Measurements from ENCODE around the gene LMF1. TPM values are rescaled to one million over a fixed set of nuclear protein-coding genes. Genes with fewer than 3 reads are reported as not detected.

Gene LMF1
- polyA plus RNA-seq, 1 experiment: 28.9 TPM

DNA sequence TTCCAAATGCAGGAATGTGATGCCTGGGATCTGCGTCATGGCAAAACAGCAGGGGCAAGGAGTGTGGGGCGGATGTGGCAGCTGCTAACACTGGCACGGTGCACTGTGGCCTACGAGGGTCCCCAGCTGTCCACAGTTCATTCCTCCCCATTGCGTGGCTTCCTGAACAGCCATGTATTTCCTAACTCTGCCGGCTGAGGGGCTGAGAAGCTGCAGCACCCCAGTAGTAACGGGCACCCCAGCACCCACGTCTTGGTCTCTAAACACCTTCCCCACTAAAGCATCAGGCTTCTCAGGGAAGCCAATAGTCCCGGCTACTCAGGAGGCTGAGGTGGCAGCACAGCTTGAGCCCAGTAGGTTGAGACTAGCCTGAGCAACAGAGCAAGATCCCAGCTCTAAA is 47.6 kb downstream of the LMF1 start:
- TF ChIP-seq, protein P1, sequence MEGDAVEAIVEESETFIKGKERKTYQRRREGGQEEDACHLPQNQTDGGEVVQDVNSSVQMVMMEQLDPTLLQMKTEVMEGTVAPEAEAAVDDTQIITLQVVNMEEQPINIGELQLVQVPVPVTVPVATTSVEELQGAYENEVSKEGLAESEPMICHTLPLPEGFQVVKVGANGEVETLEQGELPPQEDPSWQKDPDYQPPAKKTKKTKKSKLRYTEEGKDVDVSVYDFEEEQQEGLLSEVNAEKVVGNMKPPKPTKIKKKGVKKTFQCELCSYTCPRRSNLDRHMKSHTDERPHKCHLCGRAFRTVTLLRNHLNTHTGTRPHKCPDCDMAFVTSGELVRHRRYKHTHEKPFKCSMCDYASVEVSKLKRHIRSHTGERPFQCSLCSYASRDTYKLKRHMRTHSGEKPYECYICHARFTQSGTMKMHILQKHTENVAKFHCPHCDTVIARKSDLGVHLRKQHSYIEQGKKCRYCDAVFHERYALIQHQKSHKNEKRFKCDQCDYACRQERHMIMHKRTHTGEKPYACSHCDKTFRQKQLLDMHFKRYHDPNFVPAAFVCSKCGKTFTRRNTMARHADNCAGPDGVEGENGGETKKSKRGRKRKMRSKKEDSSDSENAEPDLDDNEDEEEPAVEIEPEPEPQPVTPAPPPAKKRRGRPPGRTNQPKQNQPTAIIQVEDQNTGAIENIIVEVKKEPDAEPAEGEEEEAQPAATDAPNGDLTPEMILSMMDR (IDR thresholded peaks at IDR 0.05; ENCODE audit: insufficient read depth, low read depth, low read length): no peak
- CTCF ChIA-PET: no interaction called here
- DNase-seq (ENCODE audit: low read depth): no peak
- H3K4me3 ChIP-seq (ENCODE audit: low read depth, low read length): no peak overlapping the region
- peaks cover 4% of the 10 kb centered on the region for H3K36me3 ChIP-seq (ENCODE audit: control insufficient read depth, insufficient read depth, low read length)
- POLR2A ChIA-PET: no interaction called here
- no peaks in the 10 kb centered on the region for H3K27me3 ChIP-seq (ENCODE audit: control insufficient read depth, insufficient read depth, low read length)

DNA sequence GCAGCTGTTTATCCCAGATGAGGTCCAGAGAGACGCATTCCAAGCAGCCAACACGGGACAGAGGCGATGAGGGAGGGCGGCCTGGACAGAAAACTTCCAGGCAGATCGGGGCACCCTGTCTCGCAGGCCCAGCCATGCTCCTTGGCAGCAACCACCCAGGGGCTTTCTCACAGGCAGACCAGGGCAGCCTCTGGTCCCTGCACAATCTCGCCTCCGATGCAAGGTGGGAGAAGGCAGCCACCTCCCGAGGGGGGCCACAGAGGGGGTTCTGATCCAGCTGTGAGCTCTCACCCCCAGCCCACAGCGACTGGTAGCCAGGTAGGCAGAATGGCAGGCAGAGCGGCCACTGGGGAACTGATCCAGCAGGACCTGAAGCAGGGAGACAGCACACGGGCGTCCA is 48.7 kb downstream of the LMF1 start:
- H3K4me3 ChIP-seq (ENCODE audit: low read depth, low read length): no peak overlapping the region
- CTCF ChIA-PET: interaction anchor here (1.3 kb wide), 1 partner anchor 132 kb away, joined by 3 read pairs; no protein-coding TSS in a partner anchor
- POLR2A ChIA-PET: no interaction called here
- H3K36me3 ChIP-seq (ENCODE audit: control insufficient read depth, insufficient read depth, low read length): peaks cover 4% of the 10 kb centered on the region
- TF ChIP-seq, protein P1 (IDR thresholded peaks at IDR 0.05; ENCODE audit: insufficient read depth, low read depth, low read length): no peak
- no peak for DNase-seq (ENCODE audit: low read depth)
- H3K27me3 ChIP-seq (ENCODE audit: control insufficient read depth, insufficient read depth, low read length): no peaks in the 10 kb centered on the region

- H3K27me3 ChIP-seq (ENCODE audit: control insufficient read depth, insufficient read depth, low read length): no peaks in the 10 kb centered on the region
- TF ChIP-seq, protein P1 (IDR thresholded peaks at IDR 0.05; ENCODE audit: insufficient read depth, low read depth, low read length): no peak
- ChIA-PET CTCF (interaction anchor here (0.7 to 1.3 kb wide), 2 partner anchors 25 to 133 kb away, joined by 3 read pairs; no protein-coding TSS in a partner anchor), POLR2A (interaction anchor here (0.7 kb wide), 1 partner anchor 43 kb away, joined by 3 read pairs; no protein-coding TSS in a partner anchor)
- H3K4me3 ChIP-seq (ENCODE audit: low read depth, low read length): 0 out of 2 replicates have a peak overlapping the region, but pooled peaks have one; percentile 4
- DNase-seq (ENCODE audit: low read depth): no peak
- peaks cover 5% of the 10 kb centered on the region for H3K36me3 ChIP-seq (ENCODE audit: control insufficient read depth, insufficient read depth, low read length)
Measured at GRCh38 chr16:921321-921905, 49.4 kb downstream of the LMF1 start.

- ChIA-PET POLR2A (interaction anchor here (0.6 to 0.7 kb wide), 2 partner anchors 44 to 61 kb away, joined by 3 read pairs; partner anchors contain the start of gene SOX8), CTCF (interaction anchor here (0.7 kb wide), 1 partner anchor 24 kb away, joined by 3 read pairs; no protein-coding TSS in a partner anchor)
- H3K27me3 ChIP-seq (ENCODE audit: control insufficient read depth, insufficient read depth, low read length): no peaks in the 10 kb centered on the region
- TF ChIP-seq, protein P1 (IDR thresholded peaks at IDR 0.05; ENCODE audit: insufficient read depth, low read depth, low read length): no peak
- H3K36me3 ChIP-seq (ENCODE audit: control insufficient read depth, insufficient read depth, low read length): peaks cover 5% of the 10 kb centered on the region
- no peak overlapping the region for H3K4me3 ChIP-seq (ENCODE audit: low read depth, low read length)
- DNase-seq (ENCODE audit: low read depth): no peak
Measured at GRCh38 chr16:920717-921116, 50.1 kb downstream of the LMF1 start.

GRCh38 chr16:920051-920681 is 50.6 kb downstream of the LMF1 start:
- Histone ChIP-seq H3K27me3 (ENCODE audit: control insufficient read depth, insufficient read depth, low read length) (no peaks in the 10 kb centered on the region), H3K4me3 (ENCODE audit: low read depth, low read length) (no peak overlapping the region), H3K36me3 (ENCODE audit: control insufficient read depth, insufficient read depth, low read length) (peaks cover 5% of the 10 kb centered on the region)
- DNase-seq (ENCODE audit: low read depth): peak; percentile 38
- ChIA-PET CTCF (interaction anchor here (0.6 kb wide), 1 partner anchor 32 kb away, joined by 3 read pairs; no protein-coding TSS in a partner anchor), POLR2A (interaction anchor here (0.6 kb wide), 1 partner anchor 61 kb away, joined by 3 read pairs; the partner anchor contains the start of gene SOX8)
- TF ChIP-seq, protein P1 (IDR thresholded peaks at IDR 0.05; ENCODE audit: insufficient read depth, low read depth, low read length): no peak

All from BJ (cell line).